Small intestine (tissue), 7 donors: Measurements from ENCODE around the gene CACNA2D1. TPM values are rescaled to one million over a fixed set of nuclear protein-coding genes. Genes with fewer than 3 reads are reported as not detected.
A peak's percentile ranks its signal among the peaks of the same experiment; 100 is the strongest.

Experiments used
- DNase-seq, 2 donors: peaks; one replicate each; pipeline versions ENCODE4 v3.0.0 to v3.0.0-alpha.2; 2013
- FAIRE-seq: peaks from 2 replicates; lab custom pipeline; 2012; peaks lifted over from hg19 to GRCh38; lab: Jason Lieb, UNC
- H3K27ac ChIP-seq, 3 donors: one replicate each; pipeline ENCODE4 v1.5.1; 2013; ENCODE audit warnings: low read length in 2 of 3, mild to moderate bottlenecking in 2 of 3, control low read depth in 1 of 3, inconsistent platforms in 1 of 3, low read depth in 1 of 3, moderate library complexity in 1 of 3
- H3K27me3 ChIP-seq, 3 donors: one replicate each; pipeline ENCODE4 v1.6.1; 2013; ENCODE audit warnings: low read length in 3 of 3, inconsistent platforms in 1 of 3; ENCODE audit not compliant: control insufficient read depth in 3 of 3, insufficient read depth in 3 of 3
- H3K36me3 ChIP-seq, 3 donors: one replicate each; pipeline ENCODE4 v1.6.1; 2013; ENCODE audit warnings: low read length in 3 of 3, inconsistent platforms in 1 of 3, low read depth in 1 of 3, mild to moderate bottlenecking in 1 of 3, moderate library complexity in 1 of 3; ENCODE audit not compliant: control insufficient read depth in 3 of 3, insufficient read depth in 2 of 3
- H3K4me1 ChIP-seq, 3 donors: one replicate each; pipeline ENCODE4 v1.6.1; 2013; ENCODE audit warnings: low read length in 2 of 3, inconsistent platforms in 1 of 3, low read depth in 1 of 3, mild to moderate bottlenecking in 1 of 3, moderate library complexity in 1 of 3; ENCODE audit not compliant: control insufficient read depth in 3 of 3, insufficient read depth in 2 of 3
- H3K4me3 ChIP-seq, 3 donors: one replicate each; pipeline ENCODE4 v1.5.1; 2013; ENCODE audit warnings: low read length in 3 of 3, control low read depth in 1 of 3, inconsistent platforms in 1 of 3, low read depth in 1 of 3, mild to moderate bottlenecking in 1 of 3, moderate library complexity in 1 of 3
- H3K9me3 ChIP-seq, 2 donors: one replicate each; pipeline ENCODE4 v1.6.1; 2013; ENCODE audit warnings: low read depth in 1 of 2, low read length in 1 of 2; ENCODE audit not compliant: control insufficient read depth in 2 of 2, insufficient read depth in 1 of 2
- WGBS, 3 donors: extraction: QIAGEN DNeasy Blood & Tissue Kit; methylation state at CpG; one replicate each; pipeline ENCODE4 v1.1.7; 2013; 5-methylcytosine and 5-hydroxymethylcytosine counted together
- polyA plus RNA-seq, 4 donors: library from polyadenylated mRNA; stranded (reverse) in 3 of 4; unstranded in 1 of 4; fragments of 200-250 nt in 3 of 4; fragments of 120-200 nt in 1 of 4; gene quantifications; one replicate each; pipeline versions ENCODE4 v1.2.1 to v1.2.3, GENCODE V29; 2013
- donor health status: healthy with polysubstance abuse.
- donor health status: control.
- donor health status: control.
- donor health status: Bipolar disorder and iron deficiency.
- donor health status: healthy.

CACNA2D1 gene
- polyA plus RNA-seq, 4 donors: 1.3 to 4.8 (median 2.7) TPM

DNA sequence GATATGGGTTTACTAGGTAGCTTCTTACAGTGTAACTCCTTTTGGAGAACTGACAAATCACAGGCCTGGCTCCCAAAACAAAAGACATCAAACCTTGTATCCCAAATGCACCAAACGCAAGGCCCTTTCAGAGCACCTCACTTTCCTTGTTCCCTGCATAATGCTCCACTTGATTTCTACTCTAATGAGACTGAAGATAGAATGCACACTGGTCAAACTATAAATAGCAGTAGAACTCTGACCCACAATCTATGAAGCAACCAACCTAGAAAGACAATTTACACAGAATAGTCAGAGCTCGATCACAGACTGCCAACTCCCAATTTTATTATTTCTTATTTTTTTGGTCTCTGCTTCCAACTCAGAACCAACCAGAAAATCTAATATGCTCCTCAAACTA is 214.4 kb downstream of the CACNA2D1 start:
- Histone ChIP-seq H3K27me3 (no peaks in the 10 kb centered on the region), H3K27ac (no peak overlapping the region), H3K9me3 (no peaks in the 10 kb centered on the region), H3K4me3 (no peak overlapping the region), H3K36me3 (no peaks in the 10 kb centered on the region), H3K4me1 (peaks cover 0 to 3% (median 0%) of the 10 kb centered on the region in 3 donors)
- DNase-seq (peak in 1 of 2 donors; percentile 26), FAIRE-seq (no peak)
- 74 to 97% (median 88%) methylated on average over 2 of the region's 2 CpGs for WGBS, 3 donors

DNA sequence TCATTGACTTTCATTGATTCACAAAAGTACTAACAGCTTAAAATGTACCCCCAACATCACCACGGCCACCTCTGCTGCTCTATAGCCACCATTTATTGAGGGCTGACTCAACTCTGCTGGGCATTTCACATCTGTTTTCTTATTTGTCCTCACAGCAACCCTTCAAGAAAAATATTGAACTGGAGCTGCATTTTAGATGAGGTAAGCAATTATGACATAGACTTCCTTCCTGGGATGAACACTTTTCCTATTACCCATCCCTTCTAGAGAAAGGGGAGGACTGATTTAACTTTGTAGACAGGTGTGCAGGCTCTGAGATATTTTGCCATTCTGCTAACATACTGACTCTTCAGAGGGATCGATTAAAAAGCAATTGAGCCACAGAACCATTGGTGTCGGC is 217.4 kb downstream of the CACNA2D1 start:
- FAIRE-seq (no peak), DNase-seq (no peak)
- Histone ChIP-seq H3K9me3 (no peaks in the 10 kb centered on the region), H3K27ac (no peak overlapping the region), H3K27me3 (no peaks in the 10 kb centered on the region), H3K36me3 (no peaks in the 10 kb centered on the region), H3K4me3 (no peak overlapping the region), H3K4me1 (peaks cover 0 to 3% (median 0%) of the 10 kb centered on the region in 3 donors)
- WGBS, 3 donors: 82 to 93% (median 90%) methylated on average over 3 of the region's 3 CpGs

DNA sequence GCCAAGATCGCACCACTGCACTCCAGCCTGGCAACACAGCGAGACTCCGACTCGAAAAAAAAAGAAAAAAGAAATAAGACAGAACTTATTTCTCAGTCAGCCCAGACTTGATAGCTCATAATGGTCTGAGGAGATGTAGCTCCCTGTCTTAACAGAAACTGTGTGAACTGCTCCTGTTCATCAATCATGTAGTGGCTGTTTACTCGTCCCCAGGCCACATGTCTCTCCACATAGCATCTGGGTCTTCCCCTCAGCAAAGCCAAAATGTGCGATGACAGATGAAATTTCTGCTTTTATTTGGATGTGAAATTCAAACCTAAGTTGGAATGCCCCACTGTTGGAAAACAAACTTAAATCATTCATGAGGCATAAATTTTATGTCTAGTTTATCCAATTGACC is 219.0 kb downstream of the CACNA2D1 start:
- WGBS, 3 donors: 82 to 90% (median 88%) methylated on average over 6 of the region's 6 CpGs
- DNase-seq (no peak), FAIRE-seq (no peak)

DNA sequence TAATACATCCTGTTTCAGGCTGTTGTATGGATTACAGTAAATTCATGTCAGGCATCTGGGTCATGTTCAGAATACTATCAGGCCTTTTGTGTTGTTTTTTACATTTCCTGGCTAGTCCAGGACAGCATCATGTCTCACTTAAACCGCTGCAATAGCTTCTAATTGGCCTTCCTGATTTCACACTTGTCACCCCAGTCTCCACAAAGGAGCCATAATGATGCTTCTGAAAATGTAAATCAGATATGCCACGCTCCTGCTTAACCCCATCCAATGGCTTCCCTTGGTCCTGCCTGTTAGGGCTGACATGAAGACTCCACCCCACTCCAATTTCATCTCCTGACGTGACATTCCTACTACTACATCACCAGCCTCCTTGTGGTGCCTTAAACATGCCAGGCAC is 220.0 kb downstream of the CACNA2D1 start:
- DNase-seq (no peak), FAIRE-seq (no peak)
- Histone ChIP-seq H3K27me3 (no peaks in the 10 kb centered on the region), H3K36me3 (no peaks in the 10 kb centered on the region), H3K4me3 (no peak overlapping the region), H3K9me3 (no peaks in the 10 kb centered on the region), H3K27ac (no peak overlapping the region), H3K4me1 (no peaks in the 10 kb centered on the region)
- WGBS, 3 donors: 68 to 81% (median 75%) methylated on average over 3 of the region's 3 CpGs

More for the DNA sequence above, 219.0 kb downstream of the CACNA2D1 start:
- H3K4me3 ChIP-seq: no peak overlapping the region
- H3K4me1 ChIP-seq: peaks cover 0 to 3% (median 0%) of the 10 kb centered on the region in 3 donors
- no peak overlapping the region for H3K27ac ChIP-seq
- H3K9me3 ChIP-seq: no peaks in the 10 kb centered on the region
- H3K36me3 ChIP-seq: no peaks in the 10 kb centered on the region
- H3K27me3 ChIP-seq: no peaks in the 10 kb centered on the region

DNA sequence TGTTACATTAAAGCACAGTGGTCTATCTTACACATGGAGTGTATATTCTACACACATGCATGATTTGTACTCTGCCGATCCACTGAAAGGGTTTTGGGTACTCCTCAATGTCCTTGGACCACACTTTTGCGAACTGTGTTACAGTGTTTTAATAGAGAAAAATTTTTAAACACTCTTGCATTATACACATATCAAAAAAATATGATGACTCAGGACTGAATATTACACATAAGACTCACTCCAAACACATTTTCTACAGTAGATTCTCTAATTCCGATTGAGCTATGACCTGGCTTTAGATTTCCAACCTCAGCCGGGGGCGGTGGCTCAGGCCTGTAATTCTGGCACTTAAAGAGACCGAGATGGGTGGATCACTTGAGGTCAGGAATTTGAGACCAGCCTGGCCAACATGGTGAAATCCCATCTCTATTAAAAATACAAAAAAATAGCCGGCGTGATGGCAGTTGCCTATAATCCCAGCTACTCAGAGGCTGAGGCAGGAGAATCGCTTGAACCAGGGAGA is 222.4 kb downstream of the CACNA2D1 start:
- no peaks in the 10 kb centered on the region for H3K4me1 ChIP-seq
- H3K27ac ChIP-seq: no peak overlapping the region
- no peaks in the 10 kb centered on the region for H3K9me3 ChIP-seq
- no peak overlapping the region for H3K4me3 ChIP-seq
- H3K27me3 ChIP-seq: no peaks in the 10 kb centered on the region
- FAIRE-seq: no peak
- 92 to 94% (median 93%) methylated on average over 9 of the region's 9 CpGs for WGBS, 3 donors
- H3K36me3 ChIP-seq: no peaks in the 10 kb centered on the region
- DNase-seq: no peak

DNA sequence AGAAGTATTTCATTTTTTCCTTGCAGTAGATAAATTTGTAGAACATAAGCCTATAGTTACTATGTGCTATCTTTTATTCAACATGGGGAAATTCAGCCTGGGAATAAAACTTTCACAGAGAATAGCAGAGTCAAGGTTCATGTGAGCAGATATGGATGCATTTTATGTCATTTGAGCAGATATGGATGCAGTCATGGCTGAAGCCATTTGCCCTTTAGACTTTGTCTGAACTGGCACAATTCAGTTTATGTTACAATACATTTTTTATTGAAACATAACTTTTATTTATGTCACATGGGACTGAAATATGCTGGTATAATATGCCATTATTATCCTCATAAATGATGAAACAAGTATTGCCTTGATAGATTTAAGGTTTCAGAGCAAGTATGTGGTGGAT is 231.1 kb downstream of the CACNA2D1 start:
- Histone ChIP-seq H3K36me3 (no peaks in the 10 kb centered on the region), H3K9me3 (peaks cover 0 to 5% of the 10 kb centered on the region in 2 donors), H3K4me1 (peaks cover 0 to 5% (median 0%) of the 10 kb centered on the region in 3 donors), H3K4me3 (no peak overlapping the region), H3K27ac (peak overlapping the region in 1 of 3 donors; percentile 54), H3K27me3 (no peaks in the 10 kb centered on the region)
- FAIRE-seq (no peak), DNase-seq (peak in 1 of 2 donors; percentile 51)

DNA sequence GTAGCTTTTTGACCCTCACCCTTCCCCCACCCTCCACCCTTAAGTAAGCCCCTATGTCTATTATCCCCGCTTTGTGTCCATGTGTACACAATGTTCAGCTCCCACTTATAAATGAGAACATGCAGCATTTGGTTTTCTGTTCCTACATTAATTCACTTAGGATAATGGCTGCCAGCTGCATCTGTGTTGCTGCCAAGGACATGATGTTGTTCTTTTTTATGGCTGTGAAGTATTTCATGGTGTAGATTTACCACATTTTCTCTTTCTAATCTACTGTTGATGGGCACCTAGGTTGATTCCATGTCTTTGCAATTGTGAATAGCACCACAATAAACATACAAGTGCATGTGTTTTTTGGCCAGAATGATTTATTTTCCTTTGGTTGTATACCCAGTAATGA is 232.2 kb downstream of the CACNA2D1 start:
- H3K4me1 ChIP-seq: peaks cover 0 to 10% (median 0%) of the 10 kb centered on the region in 3 donors
- DNase-seq (no peak), FAIRE-seq (no peak)
- no peak overlapping the region for H3K4me3 ChIP-seq
- H3K9me3 ChIP-seq: peaks cover 0 to 5% of the 10 kb centered on the region in 2 donors
- H3K36me3 ChIP-seq: no peaks in the 10 kb centered on the region
- H3K27me3 ChIP-seq: no peaks in the 10 kb centered on the region
- 84 to 92% (median 85%) methylated on average over 1 of the region's 1 CpG for WGBS, 3 donors
- H3K27ac ChIP-seq: peak overlapping the region in 1 of 3 donors; percentile 51

DNA sequence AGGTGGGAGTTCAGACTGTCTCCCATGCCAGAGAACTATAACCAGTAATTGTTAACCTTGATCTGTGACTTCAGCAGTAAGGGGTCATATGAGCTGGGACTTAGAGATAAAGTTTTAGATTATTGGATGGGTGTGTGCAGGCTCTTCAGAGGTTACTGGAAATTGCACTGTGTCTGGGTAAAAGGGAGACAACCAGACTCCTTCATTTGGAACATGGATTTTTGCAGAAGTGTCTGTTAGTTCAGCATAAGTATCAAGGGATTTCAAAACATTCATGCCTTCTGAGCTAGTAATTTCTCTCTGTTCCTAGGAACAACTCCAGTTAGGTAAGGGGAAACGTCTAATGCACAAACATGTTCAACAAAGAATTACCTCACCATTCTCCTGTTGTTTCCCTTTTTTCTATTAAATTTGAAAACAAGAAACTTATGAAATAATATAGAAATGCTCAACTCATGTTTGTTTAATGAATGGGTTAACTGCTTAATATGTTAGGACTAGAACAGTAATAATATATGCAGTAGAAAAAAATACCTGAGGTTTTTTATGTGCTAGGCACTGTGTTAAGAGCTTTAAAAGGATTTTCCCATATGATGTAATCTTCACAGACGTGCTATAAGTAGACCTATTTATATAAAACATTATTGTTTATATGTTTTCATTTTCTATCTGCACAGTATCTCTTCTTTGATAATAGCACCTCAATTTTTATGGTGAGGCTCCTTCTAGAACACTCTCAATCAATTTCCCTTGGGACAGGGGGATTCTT is 233.0 kb downstream of the CACNA2D1 start:
- Histone ChIP-seq H3K27ac (peak overlapping the region in 1 of 3 donors; percentile 51), H3K4me1 (peaks cover 0 to 10% (median 0%) of the 10 kb centered on the region in 3 donors), H3K9me3 (peaks cover 0 to 5% of the 10 kb centered on the region in 2 donors), H3K4me3 (no peak overlapping the region), H3K36me3 (no peaks in the 10 kb centered on the region), H3K27me3 (no peaks in the 10 kb centered on the region)
- DNase-seq (peak in 1 of 2 donors; percentile 33), FAIRE-seq (no peak)
- WGBS, 3 donors: 32 to 42% (median 41%) methylated on average over 2 of the region's 2 CpGs
